Thyroid gland (tissue), 4 donors: Measurements from ENCODE around the gene ST7L.

Experiments
- POLR2A ChIP-seq, 2 donors: fragments of 450-650 bp; IDR thresholded peaks; one replicate each; pipeline ENCODE4 v1.6.1; 2017; ENCODE audit warnings: antibody characterized with exemption in 2 of 2, mild to moderate bottlenecking in 2 of 2, moderate library complexity in 1 of 2
- TF ChIP-seq, protein P1 (sequence below), 6 experiments: fragments of 200-600 bp in 3 of 6; fragments of 450-650 bp in 3 of 6; sonication (generic) in 3 of 6; IDR thresholded peaks; one replicate each; pipeline ENCODE4 v1.5.1; 2016 to 2019; ENCODE audit warnings: antibody characterized with exemption in 6 of 6, mild to moderate bottlenecking in 2 of 6, inconsistent platforms in 1 of 6, moderate library complexity in 1 of 6

DNA sequence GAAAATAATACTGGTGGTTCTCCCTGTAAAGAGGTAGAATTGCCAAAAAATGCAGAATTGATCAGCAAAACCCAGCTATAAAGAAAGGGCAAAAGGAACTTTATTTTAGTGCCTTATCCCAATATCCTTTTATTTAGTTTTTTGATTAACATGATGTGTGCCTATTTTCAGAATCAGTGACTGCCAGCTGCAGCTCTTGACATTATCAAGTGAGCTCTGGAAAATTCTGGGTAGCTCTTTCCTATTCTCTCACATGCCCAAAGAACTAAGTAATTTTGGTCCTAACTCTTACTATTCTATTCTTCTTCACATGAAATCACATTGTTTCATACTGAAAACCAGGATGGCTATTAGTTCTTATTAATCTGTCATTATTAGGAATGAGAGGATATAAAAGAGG, 88.1 kb downstream of the ST7L start:
- TF ChIP-seq POLR2A (IDR thresholded peaks at IDR 0.05) = no peak
- TF ChIP-seq, protein P1, sequence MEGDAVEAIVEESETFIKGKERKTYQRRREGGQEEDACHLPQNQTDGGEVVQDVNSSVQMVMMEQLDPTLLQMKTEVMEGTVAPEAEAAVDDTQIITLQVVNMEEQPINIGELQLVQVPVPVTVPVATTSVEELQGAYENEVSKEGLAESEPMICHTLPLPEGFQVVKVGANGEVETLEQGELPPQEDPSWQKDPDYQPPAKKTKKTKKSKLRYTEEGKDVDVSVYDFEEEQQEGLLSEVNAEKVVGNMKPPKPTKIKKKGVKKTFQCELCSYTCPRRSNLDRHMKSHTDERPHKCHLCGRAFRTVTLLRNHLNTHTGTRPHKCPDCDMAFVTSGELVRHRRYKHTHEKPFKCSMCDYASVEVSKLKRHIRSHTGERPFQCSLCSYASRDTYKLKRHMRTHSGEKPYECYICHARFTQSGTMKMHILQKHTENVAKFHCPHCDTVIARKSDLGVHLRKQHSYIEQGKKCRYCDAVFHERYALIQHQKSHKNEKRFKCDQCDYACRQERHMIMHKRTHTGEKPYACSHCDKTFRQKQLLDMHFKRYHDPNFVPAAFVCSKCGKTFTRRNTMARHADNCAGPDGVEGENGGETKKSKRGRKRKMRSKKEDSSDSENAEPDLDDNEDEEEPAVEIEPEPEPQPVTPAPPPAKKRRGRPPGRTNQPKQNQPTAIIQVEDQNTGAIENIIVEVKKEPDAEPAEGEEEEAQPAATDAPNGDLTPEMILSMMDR (IDR thresholded peaks at IDR 0.05) = no peak
